IPS-18c (cell line): ENCODE results near the gene TSPAN8.
"Not testable (repeated sequence)": the region's sequence is repeated elsewhere in the genome, so short reads cannot be mapped to it uniquely, and the experiment has no call there.

ENCODE experiments used
- H3K4me3 ChIP-seq: 2 replicates; pipeline ENCODE4 v1.7.0; 2013; ENCODE audit warnings: low read depth, mild to moderate bottlenecking, low read length, moderate library complexity; ENCODE audit not compliant: insufficient read depth
- H3K9me3 ChIP-seq: one replicate; pipeline ENCODE4 v1.6.1; 2013; ENCODE audit warnings: mild to moderate bottlenecking, low read length, moderate library complexity; ENCODE audit not compliant: control insufficient read depth, insufficient read depth

TSPAN8 gene

DNA sequence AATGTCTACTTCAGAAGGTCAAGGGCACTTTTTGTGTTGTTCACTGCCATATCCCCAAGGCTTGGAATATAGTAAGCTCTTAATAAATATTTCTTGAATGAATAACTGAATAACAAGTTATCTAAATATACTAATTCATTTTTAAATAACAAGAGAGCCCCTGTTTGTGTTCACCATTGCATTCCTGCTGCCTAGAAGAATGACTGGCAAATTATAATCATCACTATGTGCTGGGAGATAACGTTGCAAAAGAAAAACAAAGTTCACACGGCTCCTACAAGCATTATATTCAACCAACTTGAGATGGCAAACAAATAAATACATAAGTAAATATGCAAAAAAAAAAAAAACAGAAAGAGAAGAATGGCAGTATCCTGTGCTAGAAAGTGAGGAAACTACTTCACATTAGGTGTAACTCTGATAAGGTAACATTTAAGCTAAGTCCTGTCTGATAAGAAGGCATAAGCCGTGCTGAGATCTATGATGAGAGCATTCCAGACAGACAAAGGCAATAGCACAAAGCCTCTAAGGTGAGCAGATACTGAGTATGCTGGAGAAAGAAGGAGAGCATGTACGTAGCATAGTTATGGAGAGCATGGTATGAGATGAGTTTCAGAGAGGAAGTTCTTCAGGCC is 9.2 kb upstream of the TSPAN8 start:
- Histone ChIP-seq H3K4me3 (no peak overlapping the region), H3K9me3 (no peaks in the 10 kb centered on the region)

DNA sequence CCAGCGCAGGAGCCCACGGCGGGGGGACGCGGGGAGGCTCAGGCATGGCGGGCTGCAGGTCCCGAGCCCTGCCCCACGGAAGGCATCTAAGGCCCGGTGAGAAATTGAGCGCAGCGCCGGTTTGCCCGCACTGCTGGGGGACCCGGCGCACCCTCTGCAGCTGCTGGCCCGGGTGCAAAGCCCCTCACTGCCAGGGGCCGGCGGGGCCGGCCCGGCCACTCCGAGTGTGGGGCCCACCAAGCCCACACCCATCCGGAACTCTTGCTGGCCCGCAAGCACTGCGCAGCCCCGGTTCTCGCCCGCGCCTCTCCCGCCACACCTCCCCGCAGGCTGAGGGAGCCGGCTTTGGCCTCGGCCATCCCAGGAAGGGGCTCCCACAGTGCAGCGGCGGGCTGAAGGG is 8.5 kb upstream of the TSPAN8 start:
- Histone ChIP-seq H3K4me3 (no peak overlapping the region), H3K9me3 (no peaks in the 10 kb centered on the region)

DNA sequence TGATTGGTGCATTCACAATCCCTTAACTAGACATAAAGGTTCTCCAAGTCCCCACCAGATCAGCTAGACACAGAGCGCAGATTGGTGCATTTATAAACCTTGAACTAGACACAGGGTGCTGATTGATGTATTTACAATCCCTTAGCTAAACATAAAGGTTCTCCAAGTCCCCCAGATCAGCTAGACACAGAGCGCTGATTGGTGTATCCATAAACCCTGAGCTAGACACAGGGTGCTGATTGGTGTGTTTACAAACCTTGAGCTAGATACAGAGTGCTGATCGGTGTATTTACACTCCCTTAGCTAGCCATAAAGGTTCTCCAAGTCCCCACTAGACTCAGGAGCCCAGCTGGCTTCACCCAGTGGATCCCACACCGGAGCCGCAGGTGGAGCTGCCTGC is 8.0 kb upstream of the TSPAN8 start:
- not testable (repeated sequence) for H3K4me3 ChIP-seq, H3K9me3 ChIP-seq

DNA sequence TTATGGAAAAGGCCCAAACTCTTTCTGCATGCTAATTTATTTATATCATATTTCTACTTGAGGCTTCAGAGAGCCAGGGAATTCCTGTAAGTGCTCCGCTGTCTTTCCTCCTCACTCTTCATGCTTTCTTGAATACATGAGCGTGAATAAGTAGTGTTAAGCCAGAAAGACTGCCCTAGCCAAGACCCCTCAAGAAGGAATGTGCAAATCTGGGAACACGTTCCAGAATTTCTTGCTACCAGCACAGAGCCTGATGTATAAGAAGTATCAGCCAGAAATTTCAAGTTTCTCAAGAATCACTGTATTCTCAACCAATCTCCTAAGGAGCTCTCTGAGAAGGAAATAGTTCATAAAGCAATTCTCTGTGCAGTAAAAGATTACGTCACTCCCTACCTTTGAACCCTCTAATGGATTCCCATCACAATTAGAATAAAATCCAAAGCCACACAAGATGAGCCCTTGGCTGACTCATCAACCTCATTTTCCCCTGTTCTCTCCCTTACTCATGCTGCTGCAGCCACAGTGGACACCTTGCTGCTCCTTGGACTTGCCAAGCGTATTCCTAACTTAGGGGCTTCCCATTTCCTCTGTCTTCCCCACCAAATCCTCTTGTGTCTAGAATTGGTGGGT is 6.9 kb upstream of the TSPAN8 start:
- H3K9me3 ChIP-seq: no peaks in the 10 kb centered on the region
- H3K4me3 ChIP-seq: no peak overlapping the region

DNA sequence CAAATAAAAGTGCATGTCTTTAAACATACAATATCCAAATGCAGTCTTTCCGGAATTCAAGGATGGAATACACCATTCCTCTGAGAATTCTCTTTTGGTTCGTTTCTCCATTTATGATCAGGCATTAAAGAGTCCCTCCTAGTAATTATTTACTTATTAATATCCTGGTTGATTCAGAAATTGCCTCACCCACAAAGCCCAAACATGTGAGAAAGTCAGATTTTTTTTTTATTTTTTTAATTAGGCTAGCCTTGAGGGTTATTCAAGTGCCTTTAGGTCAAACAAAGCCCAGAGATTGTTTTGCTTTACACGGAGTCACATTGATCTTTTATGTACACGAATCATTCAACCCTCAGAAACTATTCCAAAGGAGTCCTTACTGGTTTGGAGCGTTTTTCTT is 6.4 kb upstream of the TSPAN8 start:
- no peak overlapping the region for H3K4me3 ChIP-seq

DNA sequence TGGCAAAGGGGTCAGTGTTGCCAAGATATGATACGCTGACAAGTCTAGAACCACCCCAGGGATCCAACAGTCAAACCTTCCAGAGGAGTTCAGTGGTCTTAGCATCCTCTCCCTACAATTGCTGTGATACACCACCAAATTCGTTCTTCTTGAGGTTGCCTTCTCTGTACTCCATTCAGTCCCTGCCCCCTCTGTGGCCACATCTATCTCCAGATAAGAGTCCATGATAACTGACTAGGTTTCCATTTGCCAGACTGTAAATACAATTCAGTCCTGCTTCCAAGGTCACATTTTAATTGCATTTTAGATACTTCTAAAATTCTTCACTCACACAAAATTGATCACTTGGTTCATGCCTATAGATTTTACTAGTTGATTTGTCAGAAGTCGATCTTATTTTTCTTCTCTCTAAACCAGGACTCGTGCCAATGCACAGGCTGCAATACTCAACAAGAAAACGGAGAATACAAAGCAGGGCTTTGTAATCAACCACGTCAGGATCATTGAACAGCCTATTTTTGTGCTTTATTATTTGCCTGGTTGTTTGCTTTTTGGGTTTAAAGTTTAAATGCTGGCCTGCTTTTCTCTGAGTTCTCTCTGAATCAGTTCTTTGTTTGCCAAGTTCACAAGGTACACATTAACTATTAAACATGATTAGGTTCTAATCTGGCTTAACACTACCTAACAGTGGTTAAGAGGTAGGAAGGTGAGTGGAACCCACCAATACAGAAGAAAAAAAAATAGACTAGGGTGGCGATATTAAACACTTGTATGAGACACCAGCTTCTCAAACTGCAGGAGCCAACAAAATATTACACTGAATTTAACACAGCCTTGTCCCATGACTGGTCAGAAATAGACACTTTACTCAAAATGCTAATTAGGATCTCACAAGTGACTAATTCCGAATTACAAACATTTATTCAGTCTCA is 5.3 kb upstream of the TSPAN8 start:
- Histone ChIP-seq H3K9me3 (no peaks in the 10 kb centered on the region), H3K4me3 (no peak overlapping the region)

More for the DNA sequence above, 6.4 kb upstream of the TSPAN8 start:
- no peaks in the 10 kb centered on the region for H3K9me3 ChIP-seq

DNA sequence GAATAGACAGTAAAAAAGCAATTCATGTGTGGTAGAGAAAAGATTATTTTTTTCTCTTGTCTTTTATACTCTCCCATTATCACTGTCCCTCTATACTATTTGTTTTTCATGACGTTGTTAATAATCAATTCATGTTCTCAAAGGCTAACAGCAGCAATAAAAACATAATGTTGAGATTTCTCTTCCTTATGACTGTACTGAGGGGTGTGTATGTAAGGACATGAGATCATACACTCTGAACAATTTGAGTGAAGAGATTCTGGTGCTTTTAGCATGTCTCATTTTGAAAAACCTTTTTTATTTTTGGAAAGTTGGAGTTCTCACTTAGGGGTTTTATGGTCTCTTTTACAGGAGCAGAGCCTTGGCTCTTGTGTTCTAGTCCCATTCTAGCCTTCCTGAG is 3.8 kb upstream of the TSPAN8 start:
- H3K4me3 ChIP-seq: no peak overlapping the region
- H3K9me3 ChIP-seq: no peaks in the 10 kb centered on the region

DNA sequence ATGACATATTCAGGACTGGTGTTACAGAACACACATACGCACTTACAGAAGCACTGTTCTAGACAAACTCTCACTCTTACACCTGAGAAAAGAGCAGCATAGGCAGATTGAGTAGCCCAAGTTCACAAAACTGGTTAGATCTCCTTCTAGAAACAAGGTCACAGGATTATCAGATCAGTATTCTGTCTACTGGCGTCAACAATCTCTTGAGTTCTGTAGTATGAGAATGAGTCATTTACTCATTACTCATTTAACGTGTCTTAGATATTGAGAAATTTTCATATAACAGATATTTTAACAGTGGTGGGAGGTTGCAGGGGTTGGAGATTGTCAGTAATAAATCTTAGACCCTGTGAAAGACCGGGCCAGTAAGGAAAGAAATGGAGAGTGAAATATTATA is 2.8 kb upstream of the TSPAN8 start:
- Histone ChIP-seq H3K9me3 (no peaks in the 10 kb centered on the region), H3K4me3 (no peak overlapping the region)

DNA sequence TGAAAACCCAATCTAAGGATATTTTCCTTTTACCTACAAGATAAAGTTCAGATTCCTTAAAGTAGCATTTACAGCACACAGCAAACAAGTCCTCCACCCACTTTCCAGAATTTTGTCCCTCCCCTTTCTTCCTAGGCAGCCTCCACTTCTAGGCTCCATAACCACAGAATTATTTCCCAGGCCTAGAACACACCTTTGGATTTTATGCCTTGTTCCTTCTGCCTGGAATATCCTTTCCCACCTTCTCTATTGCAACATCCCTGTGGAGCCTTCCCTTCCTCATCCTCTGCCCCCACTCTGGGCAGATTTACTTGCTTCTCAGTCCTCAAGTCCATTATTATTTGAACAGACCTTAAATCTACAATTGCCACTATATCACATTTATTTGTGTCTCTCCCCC is 2.1 kb upstream of the TSPAN8 start:
- Histone ChIP-seq H3K4me3 (no peak overlapping the region), H3K9me3 (no peaks in the 10 kb centered on the region)

DNA sequence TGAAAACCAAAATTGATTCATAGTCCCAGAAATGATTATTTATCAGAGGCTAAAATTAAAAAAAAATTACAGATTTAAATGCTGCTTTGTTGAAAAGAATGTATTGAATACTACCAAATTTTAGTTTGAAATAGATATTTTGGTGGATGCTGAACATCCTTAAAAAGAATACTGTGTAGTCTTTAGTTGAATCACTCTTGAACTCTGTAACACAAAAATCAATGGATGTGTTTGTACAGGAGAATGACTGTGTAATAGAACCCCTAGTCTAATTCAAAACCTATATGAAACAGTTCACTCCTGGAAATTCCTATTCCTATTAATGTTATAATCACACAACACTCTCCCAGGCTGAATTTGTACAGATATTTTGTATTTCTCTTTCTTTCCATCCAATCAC is 1.5 kb upstream of the TSPAN8 start:
- H3K4me3 ChIP-seq: no peak overlapping the region
- H3K9me3 ChIP-seq: no peaks in the 10 kb centered on the region

DNA sequence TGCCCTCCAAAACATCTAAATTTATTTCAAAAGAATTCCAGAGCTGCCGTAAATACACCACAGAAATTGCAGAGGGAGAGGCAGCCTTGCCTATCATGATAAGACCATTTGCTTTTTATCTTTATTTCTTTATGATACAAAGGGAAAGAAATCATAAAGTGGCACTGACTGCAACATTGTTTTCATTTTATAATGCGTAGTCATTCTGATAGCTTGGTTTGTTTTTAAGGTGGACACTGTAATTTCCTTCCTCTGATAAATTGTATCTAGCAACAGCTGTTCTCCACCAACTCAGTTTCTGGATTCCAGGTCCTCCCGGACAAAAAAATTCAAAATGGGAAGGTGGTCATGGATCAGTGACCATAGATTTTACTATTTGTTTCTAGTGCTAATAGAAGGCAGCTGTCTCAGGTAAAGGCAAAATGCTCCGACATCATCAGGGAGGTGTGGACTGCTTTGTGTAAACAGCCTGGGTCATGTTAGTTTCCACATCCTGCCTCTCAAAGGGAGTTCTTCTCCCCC is 623 bp upstream of the TSPAN8 start:
- Histone ChIP-seq H3K4me3 (no peak overlapping the region), H3K9me3 (no peaks in the 10 kb centered on the region)

DNA sequence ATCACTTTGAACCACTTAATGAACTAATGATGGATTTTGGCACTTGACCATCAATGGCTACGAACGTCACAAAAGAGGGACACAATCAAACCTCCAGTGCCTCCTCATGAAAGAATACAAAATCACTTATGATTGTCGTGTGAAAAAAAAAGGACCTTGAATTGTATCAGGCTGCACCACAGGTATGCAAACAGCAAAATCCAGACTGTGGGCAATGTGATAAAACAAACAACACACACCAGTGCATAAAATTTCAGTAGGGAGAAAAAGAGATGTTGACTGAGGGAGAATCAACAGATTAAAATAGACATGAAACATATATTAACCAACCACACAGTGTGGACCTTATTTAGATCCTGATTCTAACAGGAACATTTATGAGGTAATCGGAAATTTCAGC is 2.6 kb downstream of the TSPAN8 start:
- Histone ChIP-seq H3K4me3 (no peak overlapping the region), H3K9me3 (no peaks in the 10 kb centered on the region)

DNA sequence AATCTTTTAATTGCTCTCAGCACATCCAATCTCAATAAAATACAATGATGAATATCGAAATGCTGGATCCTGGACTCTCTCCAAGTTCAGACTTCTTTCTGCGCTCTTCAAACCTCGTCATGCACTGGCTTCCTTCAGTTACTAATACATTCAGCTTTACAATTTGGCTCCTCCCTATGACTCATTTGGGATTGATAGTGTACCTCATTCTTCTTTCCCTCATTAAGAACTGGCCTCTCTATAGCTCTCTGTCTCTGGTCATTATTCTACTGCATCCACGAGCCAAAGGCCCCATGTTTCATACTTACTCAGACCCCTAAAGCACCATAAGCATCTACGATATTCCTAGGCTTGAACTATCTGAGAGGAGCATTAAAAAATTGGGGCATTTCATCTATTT is 4.9 kb downstream of the TSPAN8 start:
- H3K4me3 ChIP-seq: no peak overlapping the region

DNA sequence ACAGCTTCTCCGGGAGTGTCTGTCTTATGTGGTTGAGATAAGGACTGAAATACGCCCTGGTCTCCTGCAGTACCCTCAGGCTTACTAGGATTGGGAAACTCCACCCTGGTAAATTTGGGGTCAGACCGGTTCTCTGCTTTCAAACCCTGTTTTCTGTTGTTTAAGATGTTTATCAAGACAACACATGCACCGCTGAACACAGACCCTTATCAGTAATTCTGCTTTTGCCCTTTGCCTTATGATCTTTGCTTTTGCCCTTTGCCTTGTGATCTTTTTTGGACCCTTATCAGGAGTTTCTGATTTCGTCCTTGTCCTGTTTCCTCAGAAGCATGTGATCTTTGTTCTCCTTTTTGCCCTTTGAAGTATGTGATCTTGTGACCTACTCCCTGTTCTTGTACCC is 7.8 kb downstream of the TSPAN8 start:
- not testable (repeated sequence) for H3K9me3 ChIP-seq, H3K4me3 ChIP-seq

More for the DNA sequence above, 4.9 kb downstream of the TSPAN8 start:
- no peaks in the 10 kb centered on the region for H3K9me3 ChIP-seq

DNA sequence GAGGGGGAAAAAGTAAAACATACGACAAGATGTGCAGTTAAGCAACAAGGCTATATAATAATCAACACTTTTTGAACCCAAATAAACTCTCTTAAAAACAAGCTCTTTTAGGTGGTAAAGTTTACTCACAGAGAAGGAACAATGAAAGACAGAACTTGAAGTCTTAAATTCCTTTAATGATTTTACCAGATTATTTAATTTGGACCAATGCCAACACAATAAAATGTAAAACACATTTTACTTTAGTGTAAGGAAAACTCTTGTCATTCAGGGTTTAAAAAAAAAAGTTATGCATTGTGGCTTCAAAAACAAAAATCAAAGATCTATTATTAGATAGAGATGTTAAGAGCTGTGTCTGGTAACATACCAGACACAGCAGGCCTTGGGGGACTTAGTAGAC is 13.1 kb downstream of the TSPAN8 start:
- Histone ChIP-seq H3K4me3 (no peak overlapping the region), H3K9me3 (no peaks in the 10 kb centered on the region)

DNA sequence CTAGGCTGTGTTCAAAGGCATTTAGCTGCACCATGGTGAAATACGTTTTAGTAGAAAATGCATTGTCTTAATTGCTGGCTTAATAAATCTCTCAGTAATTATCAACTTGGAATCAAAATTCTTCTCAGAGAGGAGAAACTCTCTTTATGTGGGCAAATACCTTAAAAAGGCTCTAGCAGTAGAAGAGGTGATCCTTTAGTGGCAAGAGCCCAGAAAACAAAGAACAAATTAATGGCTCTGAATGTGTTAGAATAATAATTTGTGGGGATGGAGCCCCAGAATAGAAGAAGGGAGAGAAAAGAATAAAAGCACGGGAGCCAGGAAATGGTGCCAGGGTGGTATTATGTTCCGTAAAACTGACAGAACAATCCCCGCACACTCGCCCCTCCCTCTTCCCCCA is 14.8 kb downstream of the TSPAN8 start:
- Histone ChIP-seq H3K4me3 (no peak overlapping the region), H3K9me3 (no peaks in the 10 kb centered on the region)

DNA sequence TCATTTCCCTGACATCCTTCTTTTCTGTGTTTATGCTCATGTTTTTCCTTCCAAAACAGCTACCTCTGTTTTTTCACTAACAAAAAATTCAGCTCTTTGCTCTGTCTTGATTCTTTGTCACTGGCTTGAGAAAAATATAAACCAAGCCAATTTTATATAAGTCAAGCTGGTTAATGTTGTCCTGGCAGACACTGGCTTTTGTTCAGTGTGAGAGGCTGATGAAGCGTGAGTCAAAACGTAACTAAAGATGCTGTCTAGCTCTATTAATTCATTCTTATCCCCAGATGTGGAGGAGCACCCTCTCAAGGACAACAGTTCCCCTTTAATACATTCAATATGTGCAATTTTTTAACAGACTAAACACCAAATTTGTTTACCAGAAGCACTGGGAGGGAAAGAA is 15.8 kb downstream of the TSPAN8 start:
- no peaks in the 10 kb centered on the region for H3K9me3 ChIP-seq
- H3K4me3 ChIP-seq: no peak overlapping the region

DNA sequence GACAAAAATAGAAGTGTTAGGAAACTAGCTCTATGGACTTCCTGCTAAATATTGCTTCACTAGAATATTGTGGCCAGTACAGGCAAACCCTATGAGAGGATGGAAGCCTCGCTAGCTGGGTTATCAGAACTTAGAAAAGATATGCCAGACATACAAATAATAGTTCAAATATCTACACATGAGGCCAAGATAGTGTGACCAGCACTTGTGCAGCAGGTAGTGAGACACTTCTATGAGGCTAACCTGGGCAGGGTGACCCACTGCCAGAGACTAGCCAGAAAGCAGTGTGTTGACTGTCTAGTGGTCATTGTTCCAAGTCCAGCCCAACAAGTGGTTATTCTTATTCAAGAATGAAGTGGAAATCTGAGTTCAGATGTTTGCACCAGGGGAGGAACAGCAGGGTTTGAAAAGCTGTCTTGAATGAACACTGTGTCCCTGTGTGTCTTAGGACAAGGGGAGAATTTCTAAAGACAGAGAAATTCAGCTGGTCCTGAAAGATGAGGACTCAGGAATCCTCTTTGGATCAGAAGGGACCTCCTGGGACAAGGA is 16.3 kb downstream of the TSPAN8 start:
- Histone ChIP-seq H3K4me3 (no peak overlapping the region), H3K9me3 (no peaks in the 10 kb centered on the region)
